HG02943 (cell line): ENCODE measurements around the gene BLMH.
"Not testable (repeated sequence)": the region's sequence is repeated elsewhere in the genome, so short reads cannot be mapped to it uniquely, and the experiment has no call there.

Experiments
- ATAC-seq: cut with Tn5 transposase; IDR thresholded peaks from one replicate; pipeline ENCODE4 v1.9.1; 2021; ENCODE audit warnings: mild to moderate bottlenecking, low read depth, moderate library complexity; ENCODE audit not compliant: unreplicated experiment

The BLMH gene

DNA sequence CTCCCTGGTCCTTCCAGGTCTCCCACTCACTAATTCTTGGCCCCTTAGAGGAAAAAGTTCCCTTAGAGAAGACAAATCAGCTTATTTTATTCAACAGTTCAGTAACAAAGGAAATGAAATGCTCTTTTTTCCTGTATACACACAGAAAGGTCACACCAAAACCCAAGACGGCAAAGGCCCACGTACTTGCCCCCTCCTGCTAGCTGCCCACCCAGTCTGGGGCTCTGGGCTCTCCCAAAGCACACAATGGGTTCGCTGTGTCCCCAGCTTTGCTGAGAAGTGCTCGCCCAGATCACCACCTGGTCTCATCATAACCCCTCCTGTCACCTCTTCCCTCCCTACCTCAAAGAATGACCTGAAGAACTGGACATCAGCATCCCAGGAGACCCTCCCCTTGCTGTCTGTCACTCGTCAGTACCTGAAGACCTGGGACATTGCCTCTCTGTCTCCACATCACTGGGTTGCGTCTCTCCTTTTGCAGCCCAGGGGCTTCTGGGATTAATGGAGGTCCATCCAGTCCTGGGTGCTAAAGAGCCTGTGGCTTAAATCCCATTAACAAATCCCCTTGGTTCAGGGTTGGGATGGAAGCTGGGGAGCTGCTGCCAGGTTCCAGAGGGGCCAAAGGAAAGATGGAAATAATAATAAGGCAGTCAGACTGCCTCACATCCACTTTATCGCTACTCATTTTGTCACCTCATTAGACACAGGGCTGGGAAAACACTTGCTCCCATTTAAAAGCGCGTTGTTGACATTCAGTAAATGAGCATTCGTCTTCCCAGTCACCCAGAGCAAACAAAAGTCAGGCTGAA, 59.5 kb downstream of the BLMH start:
- no peak for ATAC-seq

DNA sequence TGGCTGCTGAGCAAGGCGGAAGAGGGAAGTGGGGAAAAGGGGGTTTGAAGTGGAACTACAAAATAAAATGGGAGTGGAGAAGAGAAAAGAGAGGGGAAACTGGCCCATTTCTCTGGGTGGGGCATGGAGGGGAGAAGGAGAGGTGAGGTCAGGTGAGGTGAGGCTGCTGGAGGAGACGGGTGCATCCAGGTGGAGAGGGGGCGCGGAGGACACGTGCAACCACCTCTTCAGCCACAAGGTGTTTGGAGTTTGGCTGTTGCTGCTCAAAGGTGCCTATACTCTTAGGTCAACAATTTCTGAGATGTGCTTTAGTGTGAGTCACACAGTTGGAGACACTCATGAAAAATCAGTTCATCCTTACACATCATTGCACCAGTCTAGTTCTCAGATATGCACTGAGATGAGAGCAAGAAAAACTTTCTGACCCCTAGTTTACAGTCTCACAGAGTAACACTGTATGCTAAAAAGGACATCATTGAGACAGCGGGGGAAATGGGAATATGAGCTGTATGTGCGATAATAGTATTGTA, 61.1 kb downstream of the BLMH start:
- no peak for ATAC-seq

DNA sequence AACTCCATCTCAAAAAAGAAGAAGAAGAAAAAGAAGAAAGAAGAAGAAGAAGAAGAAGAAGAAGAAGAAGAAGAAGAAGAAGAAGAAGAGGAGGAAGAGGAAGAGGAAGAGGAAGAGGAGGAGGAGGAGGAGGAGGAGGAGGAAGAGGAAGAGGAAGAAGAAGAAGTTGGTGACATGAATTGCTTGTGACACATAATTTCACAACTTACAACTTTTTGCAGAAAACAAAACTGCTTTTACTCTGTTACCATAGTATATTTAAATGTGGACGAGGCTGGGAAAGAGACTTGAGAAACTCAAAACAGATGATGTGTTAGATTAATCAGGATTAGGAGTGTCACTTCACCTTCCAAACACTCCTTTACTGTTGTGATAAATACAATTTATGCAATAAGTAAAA, 61.7 kb downstream of the BLMH start:
- not testable (repeated sequence) for ATAC-seq

DNA sequence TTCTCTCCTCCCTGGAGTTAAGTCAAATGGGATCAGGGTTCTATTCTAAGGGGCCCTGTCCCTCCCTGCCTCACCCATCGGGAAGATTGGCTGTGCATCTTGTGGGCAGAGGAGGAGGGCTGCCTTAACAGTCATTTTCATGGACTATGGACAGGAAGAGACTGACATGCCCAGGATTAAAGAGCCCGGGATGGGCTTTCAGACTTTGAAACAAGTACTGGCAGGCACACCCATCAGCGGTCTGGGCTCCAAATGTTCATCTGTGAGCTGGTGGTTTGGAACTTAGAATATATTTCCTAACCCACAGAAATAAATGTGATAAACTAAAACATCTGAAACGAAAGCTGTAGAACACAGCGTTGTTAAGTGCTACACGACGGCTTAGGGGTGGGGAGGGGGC, 62.7 kb downstream of the BLMH start:
- ATAC-seq, result no peak

DNA sequence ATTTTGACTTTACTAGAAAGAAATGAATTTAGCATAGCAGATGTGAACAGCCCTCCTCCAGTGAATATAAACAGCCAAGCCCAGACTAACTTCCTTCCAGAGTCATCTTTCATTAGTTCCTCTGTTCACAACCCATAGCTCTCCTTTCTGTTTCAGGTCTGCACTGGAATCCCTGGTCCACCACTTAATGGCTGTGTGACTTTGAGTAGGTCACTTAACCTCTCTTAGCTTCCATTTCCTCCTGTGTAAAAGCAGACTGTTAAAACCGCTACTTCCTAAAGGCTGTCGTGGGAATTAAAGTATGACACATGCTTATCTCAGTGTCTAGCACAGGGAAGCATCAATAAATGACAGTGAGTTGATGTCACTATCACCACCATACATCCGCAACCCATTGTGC, 63.7 kb downstream of the BLMH start:
- ATAC-seq, result no peak

DNA sequence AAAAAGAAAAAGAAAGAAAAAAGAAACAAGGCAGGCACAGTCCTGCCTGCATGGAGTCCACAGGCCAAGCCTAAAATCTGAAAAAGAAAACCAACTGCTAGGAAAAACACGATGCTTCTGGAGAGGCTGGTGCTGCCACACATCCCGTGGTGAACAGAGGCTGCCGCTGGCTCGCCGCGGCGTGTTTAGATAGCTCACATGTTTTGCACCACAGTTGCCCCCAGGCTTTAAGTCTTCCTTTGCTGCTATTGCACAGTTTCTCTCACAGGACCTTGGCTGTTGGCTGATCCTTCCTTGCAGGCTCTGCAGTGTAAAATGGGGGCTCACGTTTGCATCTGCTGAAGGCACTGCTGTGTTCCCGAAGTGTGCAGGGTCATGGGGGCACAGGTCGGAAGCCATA, 64.9 kb downstream of the BLMH start:
- ATAC-seq, result no peak

DNA sequence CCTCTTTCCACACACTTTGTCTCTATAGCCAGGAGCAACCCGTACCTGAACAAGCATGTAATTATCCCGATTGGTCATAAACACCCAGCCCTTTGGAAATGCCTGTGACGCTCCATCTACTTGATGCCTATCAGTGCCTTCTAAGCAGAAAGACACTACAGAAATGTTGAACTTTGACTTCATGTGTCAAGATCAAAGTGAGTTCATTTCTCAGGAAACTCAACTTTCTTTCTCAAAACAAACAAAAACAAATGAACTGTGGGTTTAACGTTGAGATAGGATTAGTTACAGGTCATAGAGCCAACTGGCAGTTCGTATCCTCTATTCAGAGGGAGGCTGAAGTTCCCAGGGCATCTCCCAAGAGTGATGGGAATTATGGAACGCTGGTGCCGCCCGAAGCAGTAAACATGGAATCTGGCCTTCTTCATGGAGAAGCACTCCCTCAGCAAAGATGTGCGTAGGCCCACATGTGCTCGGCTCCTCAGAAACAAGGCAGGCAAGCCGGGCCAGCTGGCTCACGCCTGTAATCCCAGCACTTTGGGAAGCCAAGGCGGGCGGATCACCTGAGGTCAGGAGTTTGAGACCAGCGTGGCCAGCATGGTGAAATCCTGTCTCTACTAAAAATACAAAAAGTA, 65.7 kb downstream of the BLMH start:
- no peak for ATAC-seq

DNA sequence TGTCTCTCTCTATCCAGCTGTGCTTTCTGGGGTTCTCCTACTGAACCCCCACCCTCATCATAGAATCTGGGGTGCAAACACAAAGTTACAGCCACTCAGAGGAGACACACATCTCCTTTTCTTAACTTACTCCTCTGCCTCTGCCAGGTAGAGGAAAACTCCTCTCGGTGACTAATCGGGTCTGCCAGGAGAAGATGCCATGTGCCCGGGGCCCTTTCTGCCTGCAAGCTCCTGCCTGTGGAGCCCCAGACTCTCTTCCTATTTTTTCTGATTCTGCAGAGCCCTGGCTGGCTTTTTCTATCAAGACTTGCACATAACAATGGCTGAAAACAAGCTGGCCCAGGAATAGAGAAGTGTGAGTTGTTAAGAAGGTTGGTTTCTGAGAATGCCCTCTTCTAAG, 66.6 kb downstream of the BLMH start:
- ATAC-seq, result no peak

DNA sequence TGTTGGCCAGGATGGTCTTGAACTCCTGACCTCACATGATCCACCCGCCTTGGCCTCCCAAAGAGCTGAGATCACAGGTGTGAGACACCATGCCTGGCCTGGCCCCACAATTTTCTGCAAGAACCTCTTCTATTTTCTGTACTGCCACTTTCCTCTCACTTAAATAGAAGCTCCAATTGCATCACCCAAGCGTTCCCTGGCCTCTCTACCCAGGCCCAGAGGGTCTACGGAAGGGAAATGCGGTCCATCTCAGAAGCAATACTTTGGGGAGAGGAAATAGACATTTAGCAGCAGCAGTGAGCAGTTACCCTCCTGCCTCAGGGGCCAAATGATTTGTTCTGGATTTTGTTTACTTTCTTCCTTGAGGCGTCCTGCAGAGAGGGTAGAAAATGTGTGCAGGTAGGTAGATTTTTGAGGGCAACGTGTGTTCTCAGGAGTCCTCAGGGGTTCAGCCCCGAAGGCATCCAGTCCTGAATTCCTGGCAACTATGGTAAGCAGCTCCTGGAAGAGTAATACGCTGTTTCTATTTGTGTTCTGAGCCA, 67.3 kb downstream of the BLMH start:
- no peak for ATAC-seq

DNA sequence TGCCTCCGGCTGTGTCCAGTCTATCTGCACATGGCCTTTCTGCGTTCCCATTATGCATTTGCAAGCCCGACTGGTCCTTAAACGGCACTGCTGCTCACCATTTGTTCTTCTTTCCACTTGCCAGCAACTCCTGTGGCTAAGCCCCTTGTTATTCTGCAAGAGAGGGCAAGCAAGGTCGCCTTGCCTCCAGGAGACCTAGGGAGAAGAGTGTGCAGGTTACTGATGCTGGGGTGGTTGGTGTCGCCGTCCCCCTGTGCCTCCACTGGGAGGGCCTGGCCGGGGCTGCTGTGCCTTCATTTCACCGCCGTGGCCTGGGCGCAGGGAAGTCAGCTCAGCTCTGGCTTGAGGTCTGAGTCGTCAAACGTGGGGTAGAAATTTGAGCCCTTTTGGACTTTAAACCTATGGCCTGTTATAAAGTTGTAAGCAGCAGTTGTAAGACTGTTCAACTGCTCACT, 69.0 kb downstream of the BLMH start:
- no peak for ATAC-seq

DNA sequence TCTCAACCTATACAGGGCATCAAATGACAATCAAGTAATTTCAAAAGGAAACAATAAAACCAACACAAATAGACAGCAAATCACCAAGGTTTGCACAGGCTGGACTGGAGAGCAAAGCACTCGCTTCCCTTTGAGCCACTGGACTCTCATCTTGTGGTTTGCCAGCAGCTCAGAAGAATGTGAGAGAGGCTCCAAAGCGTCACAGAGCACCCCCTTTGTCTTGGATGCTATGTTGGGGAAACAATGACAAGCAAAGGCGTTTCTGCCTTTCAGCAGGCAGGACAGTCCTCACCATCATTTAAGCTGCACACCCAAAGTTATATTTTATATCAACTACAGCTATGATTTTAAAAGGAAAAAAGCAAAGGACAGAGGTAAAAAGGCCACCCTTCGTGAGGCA, 69.5 kb downstream of the BLMH start:
- ATAC-seq, result no peak

DNA sequence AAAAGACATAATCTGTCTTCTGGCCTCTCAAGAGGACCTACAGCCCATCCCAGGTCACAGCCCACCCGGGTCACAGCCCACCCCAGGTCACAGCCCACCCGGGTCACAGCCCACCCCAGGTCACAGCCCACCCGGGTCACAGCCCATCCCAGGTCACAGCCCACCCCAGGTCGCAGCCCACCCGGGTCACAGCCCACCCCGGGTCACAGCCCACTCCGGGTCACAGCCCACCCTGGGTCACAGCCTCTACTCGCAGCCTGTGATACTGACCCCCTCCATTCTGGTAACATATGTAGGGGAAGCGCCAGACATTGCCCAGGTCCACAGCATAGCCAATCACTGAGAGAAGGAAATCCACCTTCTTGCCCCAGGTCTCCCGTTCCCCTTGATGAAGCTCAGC, 70.4 kb downstream of the BLMH start:
- ATAC-seq, result no peak

DNA sequence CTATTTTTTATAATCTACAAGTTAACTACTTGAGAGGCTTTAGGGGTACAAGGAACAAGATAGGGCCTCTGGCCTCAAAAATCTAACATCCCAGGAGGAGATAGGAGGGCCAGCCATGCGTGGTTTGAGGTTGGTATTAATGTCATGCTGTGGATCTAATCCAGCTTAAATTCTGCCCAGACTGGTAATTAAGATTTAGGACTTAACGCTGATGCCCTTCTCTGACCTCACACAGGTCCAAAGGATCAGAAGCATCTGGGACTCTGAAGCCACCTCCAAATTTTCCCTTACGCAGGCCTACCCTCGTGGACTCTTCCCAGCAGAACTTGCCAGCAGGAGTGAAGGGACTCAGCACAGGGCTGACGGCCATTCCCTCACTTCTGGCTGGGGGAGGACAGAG, 71.3 kb downstream of the BLMH start:
- no peak for ATAC-seq

DNA sequence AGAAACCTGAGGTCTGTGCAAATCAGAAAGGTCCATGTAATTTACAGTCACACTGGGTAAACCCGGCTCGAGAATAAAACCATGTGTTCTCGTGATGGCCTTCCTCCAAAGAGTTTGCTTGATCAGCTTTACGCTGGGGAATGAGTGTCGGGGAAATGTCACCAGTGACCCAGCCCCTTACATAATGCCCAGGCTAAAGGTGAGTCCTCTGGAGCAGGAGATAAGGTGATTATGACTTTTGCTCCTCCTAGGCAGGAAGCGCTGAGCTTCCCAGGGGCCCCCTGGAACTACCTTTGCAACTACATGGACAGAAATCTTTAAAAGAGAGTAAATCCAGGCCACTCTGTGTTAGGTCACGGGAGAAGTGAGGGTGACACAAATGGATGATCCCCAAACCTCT, 71.9 kb downstream of the BLMH start:
- ATAC-seq, result no peak

DNA sequence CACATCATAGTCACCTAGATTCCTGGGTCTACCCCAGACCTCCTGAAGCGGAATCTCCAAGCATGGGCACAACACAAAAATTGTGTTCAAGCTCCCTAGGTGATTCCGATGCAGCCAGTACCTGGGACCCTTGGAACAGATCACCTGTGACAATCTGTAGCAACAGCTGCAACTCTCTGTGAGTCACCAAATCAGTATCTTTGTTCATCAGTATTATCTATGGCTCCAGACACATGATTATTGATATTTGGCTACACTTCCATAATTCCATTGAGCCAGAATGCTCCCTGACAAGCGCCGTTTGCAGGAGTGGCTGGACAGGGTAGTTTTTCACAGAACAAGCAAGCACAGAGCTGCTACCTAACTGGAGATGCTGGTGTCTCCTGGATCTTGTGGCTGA, 72.4 kb downstream of the BLMH start:
- no peak for ATAC-seq

DNA sequence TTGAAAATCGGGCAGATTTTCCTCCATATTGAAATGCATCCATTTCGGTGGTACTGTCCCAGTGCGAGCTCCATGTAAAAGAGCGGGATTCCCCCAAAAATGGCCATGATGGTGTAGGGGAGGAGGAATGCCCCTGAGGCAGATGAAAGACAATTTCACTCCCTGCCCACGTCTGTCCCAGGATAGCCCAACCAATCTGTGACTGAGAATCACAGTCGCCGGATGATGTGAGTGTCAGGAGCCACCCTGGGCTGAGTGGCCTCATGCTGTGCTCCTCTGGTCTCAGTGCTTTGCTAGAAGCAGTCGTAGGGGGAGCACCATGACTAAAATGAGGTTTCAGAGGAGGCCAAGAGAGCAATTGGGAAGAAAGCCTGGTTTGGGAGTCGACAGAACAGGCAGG, 72.9 kb downstream of the BLMH start:
- no peak for ATAC-seq

DNA sequence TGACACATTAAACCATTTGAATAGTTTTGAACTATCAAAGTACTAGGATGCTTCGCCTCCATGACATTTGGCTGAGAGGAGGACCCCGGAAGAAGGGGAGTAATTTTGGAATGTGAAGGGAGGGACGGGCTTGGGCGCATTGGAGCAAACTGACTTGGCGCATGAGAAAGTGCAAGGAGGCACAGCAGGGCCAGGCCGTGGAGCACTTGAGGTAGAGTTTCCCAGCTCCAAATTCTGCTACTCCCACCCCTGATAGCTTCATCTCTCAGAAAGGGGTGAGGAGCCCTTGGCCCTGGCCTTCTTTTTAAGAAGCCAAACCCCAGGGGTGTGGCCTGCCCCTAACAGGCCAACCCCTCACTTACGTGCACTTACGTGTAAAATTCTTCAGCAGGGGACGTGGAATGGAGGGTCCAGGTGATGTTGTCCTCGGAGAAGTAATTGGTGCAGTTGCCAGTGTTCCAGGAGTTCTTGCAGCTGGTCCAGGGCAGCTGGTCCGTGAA, 73.9 kb downstream of the BLMH start:
- no peak for ATAC-seq

DNA sequence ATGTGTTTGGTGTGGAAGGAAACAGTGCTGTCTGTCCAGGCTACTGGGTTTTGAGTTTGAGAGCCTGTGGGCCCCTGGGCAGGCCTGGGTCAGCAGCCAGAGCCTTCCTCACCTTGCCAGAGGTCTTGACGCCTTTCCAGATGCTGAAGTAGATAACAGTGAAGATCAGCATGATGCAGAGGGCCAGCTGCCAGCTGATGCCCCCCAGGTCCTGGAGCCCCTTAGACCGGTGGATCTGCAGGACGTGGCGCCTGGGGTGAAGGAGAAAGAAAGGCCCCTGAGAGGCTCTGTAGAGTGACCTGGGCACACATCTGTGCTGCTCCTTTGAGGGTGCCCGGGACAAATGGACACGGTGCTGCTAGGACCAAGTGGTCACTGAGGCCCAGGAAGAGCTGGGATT, 74.7 kb downstream of the BLMH start:
- no peak for ATAC-seq

DNA sequence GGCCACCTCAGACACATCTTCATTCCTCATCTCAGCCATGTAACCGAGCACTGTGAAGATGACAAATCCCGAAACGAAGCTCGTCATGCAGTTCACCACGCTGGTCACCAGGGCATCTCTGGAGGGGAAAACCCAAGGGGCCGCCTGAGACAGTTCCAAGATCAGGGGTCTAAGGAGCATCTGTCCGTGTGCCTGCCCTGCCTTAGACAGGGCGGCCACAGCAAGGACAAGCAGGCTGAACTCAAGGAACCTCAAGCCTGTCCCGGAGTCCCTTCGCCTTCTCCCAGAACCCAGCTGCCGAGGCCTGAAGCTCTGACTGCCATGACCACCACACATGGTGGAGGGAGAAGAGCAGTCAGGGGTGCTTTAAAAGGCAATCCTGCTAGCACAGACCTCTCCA, 79.0 kb downstream of the BLMH start:
- no peak for ATAC-seq

DNA sequence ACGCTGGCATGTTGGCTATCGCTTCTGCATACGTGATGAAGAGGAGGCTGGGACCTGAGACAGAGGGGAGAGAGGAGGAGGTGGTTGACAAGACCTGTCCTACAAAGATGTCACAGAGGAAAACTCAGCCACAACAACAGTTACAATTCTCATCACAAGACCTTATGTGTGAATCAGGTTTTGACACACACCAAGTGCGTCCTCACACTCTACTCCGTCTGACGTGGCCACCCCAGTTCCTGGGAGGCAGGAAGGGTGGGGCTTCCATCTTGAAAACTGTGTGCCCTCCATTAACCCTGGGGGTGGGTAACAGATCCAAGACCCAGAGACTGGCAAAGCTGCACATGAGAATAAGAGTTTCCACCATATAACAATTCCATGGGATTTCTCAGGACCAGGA, 80.4 kb downstream of the BLMH start:
- ATAC-seq, result no peak

DNA sequence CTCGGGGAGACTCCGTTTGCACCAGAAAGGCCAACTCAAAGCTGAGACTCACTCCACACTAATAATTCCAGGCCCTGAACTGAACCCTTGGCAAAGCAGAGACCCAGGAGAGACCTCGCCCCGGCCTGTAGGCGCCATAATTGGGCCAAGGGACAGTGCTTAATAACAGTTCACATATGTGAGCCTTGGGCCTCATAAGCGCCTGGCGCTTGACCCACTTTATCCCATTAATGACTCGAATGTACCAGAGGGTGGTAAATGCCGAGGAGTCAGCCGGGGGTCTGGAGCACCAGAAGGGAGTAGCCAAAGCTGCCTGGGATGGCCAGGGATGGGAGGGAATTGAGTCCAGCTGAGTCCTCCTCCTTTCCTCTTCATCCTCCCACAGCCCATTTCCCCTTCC, 80.8 kb downstream of the BLMH start:
- ATAC-seq, result no peak

DNA sequence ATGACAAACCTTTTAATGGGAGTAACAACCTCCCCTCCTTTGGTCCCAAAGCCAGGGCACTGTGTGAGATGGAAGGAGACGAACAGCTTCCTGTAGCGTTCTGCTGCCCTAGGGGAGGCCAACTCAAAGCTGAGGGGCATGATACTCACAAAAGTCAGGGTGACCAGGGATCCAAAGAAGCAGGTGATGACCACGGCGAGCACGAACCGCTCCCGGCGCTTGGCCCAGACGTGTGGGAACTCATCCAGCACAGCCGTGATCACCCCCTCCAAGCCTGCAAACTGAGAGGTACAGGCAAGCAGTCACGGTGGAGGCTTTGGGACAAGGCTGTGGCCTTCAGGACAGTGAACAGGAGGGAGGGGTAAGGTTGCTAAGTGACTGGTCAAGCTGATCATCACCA, 81.4 kb downstream of the BLMH start:
- no peak for ATAC-seq
